HG02943 (cell line): ENCODE measurements around the gene CCL28.
"Not testable (repeated sequence)": the region's sequence is repeated elsewhere in the genome, so short reads cannot be mapped to it uniquely, and the experiment has no call there.

Source experiments
- ATAC-seq: cut with Tn5 transposase; IDR thresholded peaks from one replicate; pipeline ENCODE4 v1.9.1; 2021; ENCODE audit warnings: mild to moderate bottlenecking, low read depth, moderate library complexity; ENCODE audit not compliant: unreplicated experiment

The CCL28 gene

DNA sequence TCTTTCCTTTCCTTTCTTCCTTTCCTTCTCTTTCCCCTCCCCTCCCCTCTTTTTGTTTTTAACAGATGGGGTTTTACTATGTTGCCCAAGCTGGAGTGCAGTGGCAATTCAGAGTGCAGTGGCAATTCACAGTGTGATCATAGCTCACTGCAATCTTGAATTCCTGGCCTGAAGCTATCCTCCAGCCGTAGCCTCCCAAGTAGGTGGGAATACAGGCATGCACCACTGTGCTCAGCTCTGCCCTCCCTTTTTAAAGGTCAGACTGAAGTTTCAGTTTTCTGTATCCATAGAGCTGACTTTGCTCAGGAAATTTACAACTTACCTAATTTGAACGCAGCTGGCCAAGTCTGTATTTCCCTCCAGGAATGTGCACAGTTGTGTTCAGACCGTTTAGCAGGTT is 696 bp downstream of the CCL28 start:
- no peak for ATAC-seq

DNA sequence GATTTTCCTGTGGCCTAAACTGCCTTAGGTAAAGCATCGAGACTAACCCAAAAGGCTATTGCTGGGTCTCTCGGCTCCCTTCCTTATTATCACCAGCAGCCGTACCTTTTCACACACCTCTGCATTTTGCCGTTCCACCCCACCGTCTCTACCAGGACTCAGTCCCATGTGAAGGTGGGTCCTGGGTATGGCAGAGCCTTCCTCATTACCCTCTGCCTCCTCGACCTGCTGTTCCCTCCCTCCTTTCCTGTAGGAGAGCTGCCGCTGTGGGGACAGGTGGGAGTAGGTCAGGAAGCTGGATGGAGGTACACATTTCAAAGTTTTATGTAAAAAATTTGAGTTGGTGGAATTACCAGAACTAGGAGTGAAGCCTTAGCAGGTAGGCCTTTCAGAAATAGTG is 1.8 kb downstream of the CCL28 start:
- ATAC-seq = no peak

DNA sequence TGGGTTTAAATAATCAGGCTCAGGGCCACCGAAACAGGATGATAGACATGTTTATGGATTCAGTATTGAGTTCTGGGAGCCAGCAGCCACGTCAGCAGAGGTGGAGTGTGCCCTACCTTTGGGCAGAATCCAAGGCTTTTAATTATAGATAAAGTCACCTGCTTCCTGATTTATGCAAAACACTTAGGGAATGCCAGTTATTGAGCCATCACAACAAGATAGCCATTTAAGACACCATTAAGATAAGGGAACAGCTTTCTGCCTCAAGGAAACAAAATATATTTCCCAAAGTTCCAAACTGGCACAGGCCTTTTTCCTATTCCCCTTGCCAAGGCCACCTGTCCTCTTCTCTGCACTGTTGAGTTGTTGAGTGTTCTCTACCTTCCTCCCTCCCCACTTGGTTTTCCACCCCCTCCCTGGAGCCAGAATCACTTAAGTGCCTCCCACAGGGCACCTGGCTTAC is 2.4 kb downstream of the CCL28 start:
- ATAC-seq = no peak

DNA sequence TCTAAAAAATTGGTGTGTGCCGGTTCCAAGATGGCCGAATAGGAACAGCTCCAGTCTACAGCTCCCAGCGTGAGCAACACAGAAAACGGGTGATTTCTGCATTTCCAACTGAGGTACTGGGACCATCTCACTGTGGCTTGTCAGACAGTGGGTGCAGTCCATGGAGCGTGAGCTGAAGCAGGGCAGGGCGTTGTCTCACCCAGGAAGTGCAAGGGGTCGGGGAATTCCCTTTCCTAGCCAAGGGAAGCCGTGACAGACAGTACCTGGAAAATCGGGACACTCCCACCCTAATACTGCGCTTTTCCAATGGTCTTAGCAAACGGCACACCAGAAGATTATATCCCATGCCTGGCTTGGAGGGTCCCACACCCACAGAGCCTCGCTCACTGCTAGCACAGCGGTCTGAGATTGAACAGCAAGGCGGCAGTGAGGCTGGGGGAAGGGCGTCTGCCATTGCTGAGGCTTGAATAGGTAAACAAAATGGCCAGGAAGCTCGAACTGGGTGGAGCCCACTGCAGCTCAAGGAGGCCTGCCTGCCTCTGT is 9.6 kb downstream of the CCL28 start:
- ATAC-seq = not testable (repeated sequence)

DNA sequence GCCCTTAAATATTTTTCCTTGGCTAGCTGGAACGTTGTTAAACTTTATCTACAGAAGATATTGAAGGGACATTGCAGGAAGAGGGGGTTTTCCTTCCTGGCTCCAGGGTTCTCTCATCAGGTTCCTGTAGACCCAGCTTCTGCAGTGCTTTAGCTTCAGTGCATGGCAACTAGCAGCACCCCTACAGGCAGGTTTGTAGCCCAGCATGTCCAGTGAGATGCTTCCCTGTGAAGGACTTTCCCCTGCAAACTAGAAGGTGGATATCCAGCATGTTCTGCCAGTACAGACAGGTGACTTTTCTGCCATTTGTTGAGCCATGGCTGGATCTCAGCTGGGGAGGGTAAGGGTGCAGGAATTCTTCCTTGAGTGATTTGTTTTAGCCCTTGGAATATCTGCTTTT is 10.4 kb downstream of the CCL28 start:
- no peak for ATAC-seq

DNA sequence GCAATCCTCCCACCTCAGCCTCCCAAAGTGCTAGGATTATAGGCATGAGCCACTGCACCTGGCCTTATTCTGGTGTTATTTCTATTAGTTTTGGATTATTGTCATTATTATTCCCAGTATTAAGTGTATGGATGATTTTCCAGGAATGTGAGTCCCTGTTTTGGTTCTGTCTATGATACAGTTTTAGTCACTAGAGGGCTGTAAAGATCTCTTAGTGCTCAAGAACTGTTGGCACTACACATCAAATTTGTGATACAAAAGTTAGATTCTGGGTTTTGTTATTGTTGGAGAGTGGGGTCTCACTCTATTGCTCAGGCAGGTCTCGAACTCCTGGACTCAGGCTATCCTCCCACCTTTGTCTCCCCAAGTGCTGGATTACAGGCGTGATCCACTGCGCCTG is 12.1 kb downstream of the CCL28 start:
- ATAC-seq = no peak

DNA sequence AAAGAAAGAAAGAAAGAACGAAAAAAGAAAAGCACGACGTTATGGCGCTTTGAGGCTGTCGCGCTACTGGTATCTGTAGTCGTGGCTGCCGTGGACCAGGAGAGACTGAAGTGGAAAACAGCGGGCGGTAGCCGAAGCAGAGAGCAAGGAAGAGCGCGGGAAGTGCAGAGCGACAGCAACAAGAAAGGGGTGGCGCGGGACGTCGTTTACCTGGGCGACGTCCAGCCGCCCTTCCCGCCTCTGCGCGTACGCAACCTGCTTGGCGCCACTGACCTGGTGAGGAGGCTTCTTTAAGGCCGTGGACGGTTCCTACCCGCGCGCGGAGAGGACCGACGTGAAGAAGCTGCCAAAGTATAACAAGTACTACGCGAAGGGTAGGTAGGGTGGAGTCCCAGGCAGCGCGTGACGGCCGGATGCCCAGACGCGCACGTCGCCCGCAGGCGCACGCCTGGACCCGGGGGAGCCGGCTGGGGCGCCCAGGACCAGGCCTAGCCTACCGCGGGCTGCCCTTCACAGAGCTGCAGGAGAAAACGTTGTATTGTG is 15.4 kb downstream of the CCL28 start:
- peak; percentile 97 for ATAC-seq

DNA sequence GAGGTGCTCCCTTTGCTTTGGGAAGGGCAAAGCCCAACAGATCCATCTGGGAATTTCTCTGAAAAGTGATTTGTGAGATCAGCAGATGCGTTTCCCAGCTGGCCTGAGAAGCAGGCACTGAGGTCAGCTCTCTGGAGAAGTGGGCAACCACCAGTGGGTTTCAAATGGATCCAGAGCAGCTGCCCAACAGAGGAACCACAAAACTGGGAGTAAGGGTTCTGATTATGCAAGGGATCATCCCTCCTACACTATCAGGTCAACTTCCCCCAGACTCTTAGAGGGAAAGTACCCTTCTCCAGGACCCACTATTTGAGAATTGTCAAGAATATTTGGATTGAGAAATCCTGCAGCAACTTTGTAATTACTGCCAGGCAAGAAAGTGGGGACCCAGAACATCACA is 21.7 kb downstream of the CCL28 start:
- ATAC-seq = no peak

DNA sequence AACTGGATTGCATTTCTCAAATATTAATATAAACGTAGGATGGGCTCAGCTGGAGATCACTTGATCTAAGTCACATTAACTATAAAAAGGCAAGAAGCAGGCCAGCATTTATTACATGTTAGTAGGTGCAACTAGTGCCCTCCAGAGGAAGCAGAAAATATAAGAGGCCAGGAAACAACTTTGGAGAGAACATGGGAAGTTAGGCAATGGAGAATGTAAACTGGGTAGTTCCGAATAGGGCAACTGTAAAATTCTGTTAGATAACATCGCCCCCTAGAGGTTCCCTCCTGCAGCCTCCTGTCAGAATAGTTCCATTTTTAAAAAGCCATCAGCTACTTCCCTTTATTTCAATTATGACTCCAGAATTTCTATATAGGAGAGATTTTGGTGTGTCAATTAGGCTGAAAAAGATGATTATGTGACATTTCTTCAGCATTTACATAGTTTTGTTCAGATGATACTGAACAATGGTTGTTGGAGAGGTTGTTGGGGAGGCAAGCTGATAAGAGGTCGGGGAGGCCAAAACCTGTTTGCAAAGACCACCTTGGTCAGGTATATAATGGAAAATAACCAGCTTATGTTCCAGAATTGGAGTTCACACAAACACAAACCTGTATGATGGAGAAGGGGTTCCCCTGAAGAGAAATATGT is 22.4 kb downstream of the CCL28 start:
- no peak for ATAC-seq

DNA sequence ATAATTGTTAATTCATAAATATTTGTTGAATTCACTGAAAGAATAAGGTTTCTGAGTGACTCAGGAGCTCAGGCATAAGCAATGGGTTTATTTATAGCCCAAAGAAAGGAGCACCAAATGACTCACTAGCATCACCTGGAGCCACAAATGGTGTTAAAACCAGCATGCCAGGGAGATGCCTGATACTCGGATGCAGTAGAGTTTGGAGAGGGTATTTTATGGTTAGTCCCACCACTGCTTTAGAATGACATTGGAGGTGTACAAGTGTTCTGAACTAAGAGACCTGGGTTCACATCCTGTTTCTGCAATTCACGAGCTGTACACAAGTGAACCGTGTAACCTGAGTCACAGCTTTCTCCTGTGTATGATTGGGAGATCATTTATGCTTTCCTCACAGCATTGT is 25.2 kb downstream of the CCL28 start:
- ATAC-seq = no peak

DNA sequence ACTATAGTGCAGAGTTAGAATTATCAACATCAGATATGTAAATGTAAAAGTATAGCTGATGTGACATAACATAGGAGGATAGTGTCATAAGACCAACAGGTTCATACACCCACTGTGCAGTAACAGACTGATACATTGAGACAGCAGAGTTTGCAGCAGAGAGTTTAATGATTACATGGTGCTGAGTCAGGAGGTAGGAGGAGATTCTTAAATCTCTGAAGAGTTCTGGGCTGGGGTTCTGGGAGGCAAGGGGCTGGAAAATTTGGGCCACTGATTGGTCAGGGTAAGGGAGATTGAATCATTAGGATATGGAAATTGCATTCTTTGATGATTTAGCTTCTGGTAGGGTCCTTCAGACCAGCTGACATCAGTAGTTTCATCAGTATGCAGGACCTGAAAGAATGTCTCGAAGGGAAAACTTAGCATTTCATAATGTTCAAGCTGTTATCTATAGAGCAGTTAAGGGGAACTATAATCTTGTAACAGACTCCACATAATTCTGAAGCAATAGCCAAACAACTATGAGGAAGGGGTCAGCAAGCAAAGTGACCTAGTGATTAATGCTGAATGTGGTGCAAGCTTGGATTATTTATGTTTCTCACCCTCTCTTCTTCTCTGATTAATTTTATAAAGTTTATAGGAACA is 35.6 kb downstream of the CCL28 start:
- ATAC-seq = no peak

DNA sequence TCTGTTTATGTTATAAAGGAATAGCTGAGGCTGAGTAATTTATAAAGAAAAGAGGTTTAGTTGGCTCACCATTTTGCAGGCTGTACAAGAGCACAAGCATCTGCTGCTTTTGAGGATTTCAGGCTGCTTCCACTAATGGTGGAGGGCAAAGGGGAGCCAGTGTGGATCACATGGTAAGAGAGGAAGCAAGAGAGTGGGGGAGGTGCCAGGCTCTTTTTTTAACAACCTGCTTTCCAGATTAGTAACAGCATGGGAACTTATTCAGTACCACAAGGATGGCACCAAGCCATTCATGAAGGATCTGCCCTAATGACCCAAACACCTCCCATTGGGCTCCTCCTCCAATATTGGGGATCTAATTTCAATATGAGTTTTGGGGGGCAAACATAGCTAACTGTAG is 40.4 kb downstream of the CCL28 start:
- ATAC-seq = no peak

DNA sequence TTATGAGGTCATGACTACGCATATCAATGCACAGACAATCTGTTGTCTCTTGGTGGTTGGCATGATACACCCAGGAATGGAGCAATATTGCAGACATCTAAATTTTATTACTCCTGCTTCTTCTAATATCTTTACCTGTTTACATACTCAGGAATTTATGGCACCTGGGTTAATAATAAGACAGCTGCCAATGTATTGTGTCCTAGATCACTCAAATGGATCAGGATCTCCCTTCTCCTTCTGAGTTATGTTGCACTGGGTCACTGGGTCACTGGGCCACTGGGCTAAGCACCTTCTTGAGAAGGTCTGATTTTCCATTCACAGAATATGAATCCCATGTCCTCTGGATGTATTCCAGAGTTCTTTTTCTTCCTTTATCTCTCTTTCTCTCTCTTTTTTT is 41.8 kb downstream of the CCL28 start:
- no peak for ATAC-seq

DNA sequence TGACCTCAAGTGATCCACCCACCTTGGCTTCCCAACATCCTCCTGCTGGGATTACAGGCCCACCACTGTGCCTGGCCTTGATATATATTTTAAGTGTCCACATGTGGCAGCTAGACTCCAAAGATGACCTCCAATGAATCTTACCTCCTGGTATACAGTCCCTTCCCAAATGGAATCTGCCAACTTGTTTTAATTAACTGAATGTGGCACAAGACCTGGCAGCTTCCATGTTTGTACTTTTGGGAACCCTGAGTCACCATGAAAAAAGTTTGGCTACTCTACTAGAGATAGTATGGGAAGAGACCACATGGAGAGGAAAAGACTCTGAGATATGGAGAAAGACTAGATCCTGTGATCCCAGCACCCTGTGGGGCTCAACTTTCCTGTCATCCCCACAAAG is 42.5 kb downstream of the CCL28 start:
- no peak for ATAC-seq

DNA sequence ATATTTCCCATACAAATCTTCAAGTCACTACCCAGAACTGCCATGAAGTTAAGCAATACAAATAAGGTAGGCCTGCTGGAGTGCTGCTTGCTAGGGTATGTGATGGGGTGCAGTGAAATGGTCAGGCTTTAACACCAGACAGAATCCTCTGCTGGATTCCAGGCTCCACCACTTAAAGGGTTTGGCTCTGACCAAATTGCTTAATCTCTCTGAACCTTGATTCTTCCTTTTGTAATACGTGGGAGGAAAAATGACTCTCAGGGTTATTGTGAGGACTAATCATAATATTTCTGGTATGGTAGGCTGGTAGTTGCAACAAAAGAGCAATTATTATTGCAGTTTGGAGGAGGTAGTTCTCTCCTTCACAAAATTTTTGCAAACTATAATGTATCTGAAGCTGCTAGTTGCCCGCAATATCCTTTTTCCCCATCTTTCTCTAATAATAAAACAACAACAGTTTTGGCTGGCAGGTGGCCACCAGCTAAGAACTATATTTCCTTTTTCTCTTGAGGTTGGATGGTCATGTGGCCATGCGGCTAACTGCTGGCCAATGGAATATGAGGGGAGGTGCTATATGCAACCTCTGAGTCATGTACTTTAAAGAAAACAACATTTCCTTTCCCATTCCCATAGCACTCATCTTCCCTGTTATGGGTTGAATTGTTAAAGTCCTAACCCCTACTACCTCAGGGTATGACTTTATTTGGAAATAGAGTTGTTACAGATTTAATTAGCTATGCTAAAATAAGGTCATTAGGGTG is 44.1 kb downstream of the CCL28 start:
- ATAC-seq = no peak

DNA sequence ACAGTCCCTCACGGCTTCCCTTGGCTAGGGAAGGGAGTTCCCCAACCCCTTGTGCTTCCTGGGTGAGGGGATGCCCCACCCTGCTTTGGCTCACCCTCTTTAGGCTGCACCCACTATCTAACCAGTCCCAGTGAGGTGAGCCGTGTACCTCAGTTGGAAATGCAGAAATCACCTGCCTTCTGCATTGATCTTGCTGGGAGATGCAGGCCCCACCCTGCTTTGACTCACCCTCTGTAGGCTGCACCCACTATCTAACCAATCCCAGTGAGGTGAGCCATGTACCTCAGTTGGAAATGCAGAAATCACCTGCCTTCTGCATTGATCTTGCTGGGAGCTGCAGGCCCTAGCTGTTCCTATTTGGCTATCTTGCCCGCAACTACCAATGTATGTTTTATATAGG is 44.7 kb downstream of the CCL28 start:
- ATAC-seq = no peak

DNA sequence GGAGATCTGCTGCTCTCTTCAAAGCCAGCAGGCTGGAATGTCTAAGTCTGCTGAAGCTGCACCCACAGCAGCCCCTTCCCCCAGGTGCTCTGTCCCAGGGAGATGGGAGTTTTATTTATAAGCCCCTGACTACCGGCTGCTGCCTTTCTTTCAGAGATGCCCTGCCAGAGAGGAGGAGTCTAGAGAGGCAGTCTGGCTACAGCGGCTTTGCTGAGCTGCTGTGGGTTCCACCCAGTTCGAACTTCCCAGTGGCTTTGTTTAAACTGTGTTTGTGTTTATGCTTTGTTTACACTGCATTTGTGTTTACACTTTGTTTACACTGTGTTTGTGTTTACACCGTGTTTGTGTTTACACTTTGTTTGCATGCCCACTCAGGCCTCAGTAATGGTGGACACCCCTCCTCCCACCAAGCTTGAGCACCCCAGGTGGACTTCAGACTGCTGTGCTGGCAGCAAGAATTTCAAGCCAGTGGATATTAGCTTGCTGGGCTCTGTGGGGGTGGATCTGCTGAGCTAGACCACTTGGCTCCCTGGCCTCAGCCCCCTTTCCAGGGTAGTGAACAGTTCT is 45.4 kb downstream of the CCL28 start:
- not testable (repeated sequence) for ATAC-seq

DNA sequence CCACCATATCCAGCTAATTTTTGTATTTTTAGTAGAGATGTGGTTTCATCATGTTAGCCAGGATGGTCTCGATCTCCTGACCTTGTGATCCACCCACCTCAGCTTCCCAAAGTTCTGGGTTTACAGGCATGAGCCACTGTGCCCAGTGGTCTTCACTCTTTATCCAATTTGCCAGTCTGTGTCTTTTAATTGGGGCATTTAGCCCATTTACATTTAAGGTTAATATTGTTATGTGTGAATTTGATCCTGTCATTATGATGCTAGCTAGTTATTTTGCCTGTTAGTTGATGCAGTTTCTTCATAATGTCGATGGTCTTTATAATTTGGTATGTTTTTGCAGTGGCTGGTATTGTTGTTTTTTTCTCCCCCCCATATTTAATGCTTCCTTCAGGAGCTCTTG is 47.0 kb downstream of the CCL28 start:
- ATAC-seq = not testable (repeated sequence)

DNA sequence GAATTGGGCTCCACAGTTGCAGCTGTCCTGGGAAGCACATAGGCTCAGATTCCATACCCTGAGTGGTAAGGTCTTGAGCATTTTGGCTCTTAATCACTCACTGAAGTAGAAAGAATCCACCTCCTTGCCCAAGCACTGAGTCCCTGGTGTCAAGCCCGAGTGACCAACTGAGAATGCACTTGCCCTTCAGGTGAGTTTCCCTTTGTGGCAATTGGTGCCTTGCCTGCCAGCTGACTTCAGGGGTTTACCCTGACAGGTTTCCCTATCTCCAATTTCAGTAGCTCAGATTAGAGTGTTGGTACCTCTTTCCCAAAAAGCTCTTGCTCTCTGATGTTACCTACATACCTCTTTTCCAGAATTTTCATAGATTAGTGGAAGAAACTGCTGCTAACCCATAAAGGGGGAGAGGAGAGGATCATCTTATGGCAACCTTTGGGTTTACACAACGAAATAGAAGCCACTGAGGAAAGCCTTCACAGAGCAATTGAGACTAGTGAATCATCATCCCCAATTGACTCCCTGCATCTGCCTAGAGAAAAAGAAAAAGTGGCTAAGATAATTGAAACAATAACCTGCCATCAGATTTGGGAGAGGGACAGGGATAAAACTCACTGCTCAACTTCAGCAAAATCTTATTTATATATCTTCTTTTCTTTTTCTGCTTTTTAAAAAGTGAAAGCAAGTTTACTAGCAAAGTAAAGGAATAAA is 48.6 kb downstream of the CCL28 start:
- no peak for ATAC-seq

DNA sequence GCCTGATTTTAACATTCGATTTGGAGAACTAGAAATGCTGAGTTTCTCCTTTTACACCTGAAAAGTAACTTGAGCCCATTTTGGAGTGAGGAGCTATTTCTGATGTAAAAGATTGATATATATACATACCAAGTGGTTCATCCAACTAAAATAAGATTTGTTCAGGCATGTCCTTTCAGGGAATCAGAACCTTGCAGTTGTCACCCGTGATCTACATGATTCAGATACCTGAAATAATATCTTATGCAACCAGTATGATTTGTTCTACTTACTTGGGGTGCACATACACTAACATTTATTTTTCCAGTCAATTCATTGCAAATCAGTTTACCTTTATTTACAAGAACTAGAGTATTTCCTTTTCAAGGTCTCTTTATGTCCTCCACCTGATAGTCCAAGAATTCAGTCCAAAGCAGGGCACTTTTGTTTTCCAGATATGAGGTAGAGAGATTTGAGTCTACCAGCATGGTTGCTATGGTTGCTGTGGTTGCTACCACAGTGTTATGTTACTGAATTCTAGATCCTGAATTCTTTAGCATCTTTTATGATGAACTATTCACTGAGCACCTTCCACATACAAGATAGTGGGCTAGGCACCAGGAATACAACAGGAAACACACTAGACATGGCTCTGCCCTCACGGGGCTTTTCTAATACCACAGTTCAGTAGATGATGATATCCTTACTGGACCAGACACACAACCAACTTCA is 49.3 kb downstream of the CCL28 start:
- no peak for ATAC-seq
